K562 (cell line): ENCODE results near the gene ATPAF2.

ENCODE experiments used
- ARNT ChIP-seq, 2 experiments: fragments of 450-650 bp; IDR thresholded peaks; 2 replicates each; pipeline ENCODE4 v1.6.1; 2016; ENCODE audit warnings: mild to moderate bottlenecking in 1 of 2
- EHMT2 ChIP-seq: fragments of 450-650 bp; IDR thresholded peaks from 2 replicates; pipeline ENCODE4 v1.6.1; 2018; ENCODE audit warnings: antibody characterized with exemption
- EP300 ChIP-seq: IDR thresholded peaks from 2 replicates; pipeline ENCODE4 v1.6.1; 2012; ENCODE audit warnings: low read length, improper control_type of control experiment
- FOXK1 ChIP-seq: sonication (generic); formaldehyde crosslinking; IDR thresholded peaks from 2 replicates; pipeline ENCODE4 v1.8.0; 2022; ENCODE audit warnings: missing genetic modification reagents, mild to moderate bottlenecking, borderline replicate concordance
- NR2C2 ChIP-seq, 2 experiments: fragments of 200-800 bp in 1 of 2; sonication (Bioruptor generic) in 1 of 2; sonication (generic) in 1 of 2; formaldehyde crosslinking in 1 of 2; IDR thresholded peaks; 2 replicates each; pipeline versions ENCODE4 v1.6.1 to v1.8.0; 2016 to 2022; ENCODE audit warnings: mild to moderate bottlenecking in 1 of 2, missing compliant biosample characterization in 1 of 2, missing genetic modification characterization in 1 of 2, missing genetic modification reagents in 1 of 2
- RAD21 ChIP-seq, 2 experiments: fragments of 250-450 bp in 1 of 2; fragments of 450-650 bp in 1 of 2; sonication (Bioruptor Pico) in 1 of 2; formaldehyde crosslinking in 1 of 2; IDR thresholded peaks in 1 of 2; conservative IDR thresholded peaks in 1 of 2; 2 replicates each; pipeline versions ENCODE4 v1.4.0 to v1.8.0; 2020 to 2022; ENCODE audit warnings: mild to moderate bottlenecking in 2 of 2, moderate library complexity in 1 of 2
- SAFB2 ChIP-seq: fragments of 200-400 bp; formaldehyde crosslinking; IDR thresholded peaks from 2 replicates; pipeline ENCODE4 v1.6.1; 2018; ENCODE audit warnings: borderline replicate concordance, low read length, low read depth, moderate library complexity; ENCODE audit not compliant: severe bottlenecking
- SP1 ChIP-seq: sonication (generic); formaldehyde crosslinking; IDR thresholded peaks from 2 replicates; pipeline ENCODE4 v1.8.1; 2022; ENCODE audit warnings: mild to moderate bottlenecking, missing genetic modification reagents
- SP2 ChIP-seq: IDR thresholded peaks from 2 replicates; pipeline ENCODE4 v1.6.1; 2011; ENCODE audit warnings: mild to moderate bottlenecking, low read depth, low read length, moderate library complexity; ENCODE audit not compliant: poor library complexity, severe bottlenecking; ENCODE audit errors: extremely low read depth
- SREBF1 ChIP-seq: fragments of 150-350 bp; IDR thresholded peaks from 2 replicates; pipeline ENCODE4 v1.6.1; 2014; ENCODE audit warnings: antibody characterized with exemption, low read depth, low read length, borderline replicate concordance
- TOE1 ChIP-seq, 2 experiments: fragments of 450-650 bp in 1 of 2; sonication (generic) in 1 of 2; formaldehyde crosslinking in 1 of 2; IDR thresholded peaks; 2 replicates each; pipeline versions ENCODE4 v1.7.1 to v1.8.0; 2016 to 2022; ENCODE audit warnings: borderline replicate concordance in 2 of 2, mild to moderate bottlenecking in 2 of 2, antibody characterized with exemption in 1 of 2, inconsistent platforms in 1 of 2, low read depth in 1 of 2, missing genetic modification reagents in 1 of 2, moderate library complexity in 1 of 2
- ZSCAN29 ChIP-seq: fragments of 450-650 bp; IDR thresholded peaks from 2 replicates; pipeline ENCODE4 v1.6.1; 2017
- TF ChIP-seq, protein P1 (sequence below): fragments of 200-800 bp; sonication (Bioruptor generic); IDR thresholded peaks from 2 replicates; pipeline ENCODE4 v1.6.1; 2016; ENCODE audit warnings: missing genetic modification characterization, missing compliant biosample characterization

DNA sequence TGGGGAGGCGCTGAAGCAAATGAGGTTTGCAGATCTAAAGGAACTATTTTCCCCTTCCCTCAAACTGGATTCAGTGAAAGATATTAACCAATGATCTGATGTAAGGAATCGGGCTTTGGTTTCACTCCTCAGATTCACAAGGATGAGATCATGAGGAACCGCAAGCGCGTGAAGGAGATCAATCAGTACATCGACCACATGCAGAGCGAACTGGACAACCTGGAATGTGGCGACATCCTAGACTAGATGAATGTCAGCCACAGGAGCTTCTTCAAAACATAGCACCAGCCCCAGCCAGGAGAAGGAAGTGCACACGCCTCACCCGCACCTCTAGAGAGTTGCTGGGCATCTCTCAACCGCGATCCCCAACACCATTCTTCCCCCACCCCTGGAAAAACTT, 22.5 kb downstream of the ATPAF2 start:
- TF ChIP-seq SP1 (CRISPR knock-in tag) (no peak), ZSCAN29 (no peak), TOE1 (IDR thresholded peaks at IDR 0.05; ENCODE audit: borderline replicate concordance) (no peak), TOE1 (CRISPR knock-in tag; IDR thresholded peaks at IDR 0.05; ENCODE audit: borderline replicate concordance, low read depth) (no peak), ARNT (IDR thresholded peaks at IDR 0.05) (no peak), NR2C2 (CRISPR knock-in tag; IDR thresholded peaks at IDR 0.05) (no peak), NR2C2 (tag; IDR thresholded peaks at IDR 0.05) (no peak), EP300 (no peak), RAD21 (CRISPR knock-in tag; conservative IDR thresholded peaks at IDR 0.05 in 1 of 2, IDR thresholded peaks at IDR 0.05 in 1 of 2) (no peak), FOXK1 (CRISPR knock-in tag) (no peak), SAFB2 (no peak), EHMT2 (no peak), SP2 (no peak), SREBF1 (no peak)
- TF ChIP-seq, protein P1, sequence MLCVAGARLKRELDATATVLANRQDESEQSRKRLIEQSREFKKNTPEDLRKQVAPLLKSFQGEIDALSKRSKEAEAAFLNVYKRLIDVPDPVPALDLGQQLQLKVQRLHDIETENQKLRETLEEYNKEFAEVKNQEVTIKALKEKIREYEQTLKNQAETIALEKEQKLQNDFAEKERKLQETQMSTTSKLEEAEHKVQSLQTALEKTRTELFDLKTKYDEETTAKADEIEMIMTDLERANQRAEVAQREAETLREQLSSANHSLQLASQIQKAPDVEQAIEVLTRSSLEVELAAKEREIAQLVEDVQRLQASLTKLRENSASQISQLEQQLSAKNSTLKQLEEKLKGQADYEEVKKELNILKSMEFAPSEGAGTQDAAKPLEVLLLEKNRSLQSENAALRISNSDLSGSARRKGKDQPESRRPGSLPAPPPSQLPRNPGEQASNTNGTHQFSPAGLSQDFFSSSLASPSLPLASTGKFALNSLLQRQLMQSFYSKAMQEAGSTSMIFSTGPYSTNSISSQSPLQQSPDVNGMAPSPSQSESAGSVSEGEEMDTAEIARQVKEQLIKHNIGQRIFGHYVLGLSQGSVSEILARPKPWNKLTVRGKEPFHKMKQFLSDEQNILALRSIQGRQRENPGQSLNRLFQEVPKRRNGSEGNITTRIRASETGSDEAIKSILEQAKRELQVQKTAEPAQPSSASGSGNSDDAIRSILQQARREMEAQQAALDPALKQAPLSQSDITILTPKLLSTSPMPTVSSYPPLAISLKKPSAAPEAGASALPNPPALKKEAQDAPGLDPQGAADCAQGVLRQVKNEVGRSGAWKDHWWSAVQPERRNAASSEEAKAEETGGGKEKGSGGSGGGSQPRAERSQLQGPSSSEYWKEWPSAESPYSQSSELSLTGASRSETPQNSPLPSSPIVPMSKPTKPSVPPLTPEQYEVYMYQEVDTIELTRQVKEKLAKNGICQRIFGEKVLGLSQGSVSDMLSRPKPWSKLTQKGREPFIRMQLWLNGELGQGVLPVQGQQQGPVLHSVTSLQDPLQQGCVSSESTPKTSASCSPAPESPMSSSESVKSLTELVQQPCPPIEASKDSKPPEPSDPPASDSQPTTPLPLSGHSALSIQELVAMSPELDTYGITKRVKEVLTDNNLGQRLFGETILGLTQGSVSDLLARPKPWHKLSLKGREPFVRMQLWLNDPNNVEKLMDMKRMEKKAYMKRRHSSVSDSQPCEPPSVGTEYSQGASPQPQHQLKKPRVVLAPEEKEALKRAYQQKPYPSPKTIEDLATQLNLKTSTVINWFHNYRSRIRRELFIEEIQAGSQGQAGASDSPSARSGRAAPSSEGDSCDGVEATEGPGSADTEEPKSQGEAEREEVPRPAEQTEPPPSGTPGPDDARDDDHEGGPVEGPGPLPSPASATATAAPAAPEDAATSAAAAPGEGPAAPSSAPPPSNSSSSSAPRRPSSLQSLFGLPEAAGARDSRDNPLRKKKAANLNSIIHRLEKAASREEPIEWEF (CRISPR knock-in tag): no peak
